Measurements from ENCODE around the gene METTL26.
A peak's percentile ranks its signal among the peaks of the same experiment; 100 is the strongest.
"Not testable (repeated sequence)": the region's sequence is repeated elsewhere in the genome, so short reads cannot be mapped to it uniquely, and the experiment has no call there.

METTL26 gene

GRCh38 chr16:624526-625070 is 11.5 kb downstream of the METTL26 start:
- no peak for DNase-seq

GRCh38 chr16:622920-623280 is 13.2 kb downstream of the METTL26 start:
- no peak for DNase-seq

DNA sequence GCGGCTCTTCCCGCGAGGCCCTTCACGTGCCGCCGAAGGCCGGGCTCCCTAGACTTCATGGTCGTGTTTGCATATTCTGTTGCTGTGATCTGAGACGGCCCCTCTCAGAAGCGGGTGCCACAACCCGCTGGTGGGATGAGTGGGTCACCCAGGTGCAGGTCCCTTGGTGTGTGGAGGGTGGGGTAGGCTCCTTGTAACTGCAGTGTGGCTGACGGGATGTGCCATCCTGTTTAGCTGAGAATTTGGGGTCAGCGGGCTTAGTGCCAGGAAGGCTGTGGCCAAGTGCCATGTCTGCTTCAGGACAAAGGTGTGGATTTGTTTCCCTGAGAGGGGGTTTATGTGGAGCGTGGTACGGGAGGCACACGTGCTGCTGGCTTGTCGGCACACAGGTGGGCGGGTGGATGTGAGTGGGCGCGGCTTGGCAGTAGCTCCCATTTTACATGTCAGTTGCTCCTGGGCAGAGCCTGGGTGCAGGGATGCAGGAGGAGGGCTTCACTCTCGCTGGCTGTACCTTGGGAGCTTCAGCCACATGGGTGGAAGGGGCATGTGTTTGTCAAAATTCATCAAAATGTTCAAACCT is 14.5 kb downstream of the METTL26 start:
- DNase-seq: peak; percentile 50

GRCh38 chr16:620700-621525 is 15.2 kb downstream of the METTL26 start:
- DNase-seq: peak; percentile 17

- DNase-seq: no peak
Measured at GRCh38 chr16:619476-620100, 16.5 kb downstream of the METTL26 start.

DNA sequence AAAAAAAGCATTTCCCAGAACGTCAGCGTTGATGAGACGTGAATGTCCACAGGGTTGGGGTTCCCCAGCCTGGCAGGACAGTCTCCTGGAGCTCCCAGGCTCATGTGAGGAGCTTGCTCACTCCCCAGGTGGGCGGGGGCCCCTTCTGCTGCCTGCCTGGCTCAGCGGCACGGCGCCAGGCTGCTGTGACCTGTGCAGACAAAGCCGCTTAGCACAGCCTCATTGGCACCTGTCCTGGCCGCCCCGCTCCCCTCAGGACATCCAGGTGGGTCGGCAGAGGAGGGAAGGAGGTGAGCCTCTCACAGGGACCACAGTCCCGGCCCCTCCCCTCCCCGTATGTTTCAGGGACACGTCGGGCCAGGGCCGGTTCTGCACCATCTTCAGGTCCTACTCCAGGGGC is 18.2 kb downstream of the METTL26 start:
- no peak for DNase-seq

DNA sequence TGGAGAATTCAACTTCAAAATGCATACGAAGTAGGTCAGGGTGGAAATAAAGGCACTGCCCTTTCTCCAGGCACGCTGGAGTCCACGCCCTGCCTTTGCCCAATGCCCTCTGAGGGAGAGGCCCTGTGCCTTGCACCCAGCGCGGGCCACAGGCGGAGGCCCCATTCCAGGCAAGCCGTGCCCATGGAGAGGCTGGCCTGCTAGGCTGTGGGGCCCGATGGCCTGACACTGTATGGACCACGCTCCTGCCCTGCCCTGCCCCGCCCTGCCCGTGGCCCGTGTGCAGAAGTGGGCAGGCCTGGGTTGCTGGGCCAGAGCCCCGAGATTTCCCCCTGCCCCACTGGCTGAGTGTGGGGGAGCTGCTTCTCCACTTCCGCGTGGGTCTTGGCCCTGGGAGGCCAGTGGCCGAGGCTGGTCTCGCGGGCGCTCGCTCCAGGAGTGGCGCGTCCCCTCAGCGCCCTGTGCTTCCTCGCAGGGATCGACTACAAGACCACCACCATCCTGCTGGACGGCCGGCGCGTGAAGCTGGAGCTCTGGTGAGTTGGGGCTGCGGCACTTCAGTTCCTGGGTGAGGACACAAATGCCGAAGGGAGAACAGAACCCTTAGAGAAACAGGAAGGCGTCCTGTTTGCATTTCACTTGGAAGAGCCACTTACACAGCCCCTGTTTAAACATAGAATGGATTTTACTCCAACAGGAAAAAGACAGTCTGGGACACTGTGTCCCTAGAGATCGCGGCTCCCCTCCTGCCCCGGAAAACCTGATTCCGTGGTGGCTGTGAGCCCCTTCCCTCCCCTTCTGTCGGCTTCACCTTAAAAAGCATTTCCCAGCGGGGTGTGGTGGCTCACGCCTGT is 19.1 kb downstream of the METTL26 start:
- no peak for DNase-seq

GRCh38 chr16:615122-615521 is 21.0 kb downstream of the METTL26 start:
- DNase-seq: no peak

GRCh38 chr16:610513-611381 is 25.4 kb downstream of the METTL26 start:
- DNase-seq: no peak

- no peak for DNase-seq
Measured at GRCh38 chr16:609984-610383, 26.1 kb downstream of the METTL26 start.

DNA sequence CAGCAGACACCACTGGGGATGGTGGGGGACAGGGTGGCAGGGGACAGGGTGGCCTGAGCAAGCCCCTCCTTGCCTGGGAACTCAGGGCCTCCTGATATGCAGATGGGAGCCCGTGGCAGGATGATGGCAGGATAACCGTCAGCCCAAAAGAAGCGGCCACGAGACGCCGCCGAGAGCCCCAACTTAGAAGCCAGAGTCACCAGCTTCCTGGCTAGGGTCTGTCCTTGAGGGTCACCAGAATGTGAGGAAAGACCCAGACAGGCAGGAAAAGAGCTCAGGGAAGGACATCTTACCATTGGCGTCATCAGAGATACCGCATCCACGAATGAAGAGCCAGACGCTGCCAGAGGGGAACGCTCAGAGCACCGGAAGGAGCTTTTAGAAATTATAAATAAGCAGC is 26.8 kb downstream of the METTL26 start:
- no peak for DNase-seq

- DNase-seq: no peak
Measured at GRCh38 chr16:608019-608418, 28.1 kb downstream of the METTL26 start.

DNA sequence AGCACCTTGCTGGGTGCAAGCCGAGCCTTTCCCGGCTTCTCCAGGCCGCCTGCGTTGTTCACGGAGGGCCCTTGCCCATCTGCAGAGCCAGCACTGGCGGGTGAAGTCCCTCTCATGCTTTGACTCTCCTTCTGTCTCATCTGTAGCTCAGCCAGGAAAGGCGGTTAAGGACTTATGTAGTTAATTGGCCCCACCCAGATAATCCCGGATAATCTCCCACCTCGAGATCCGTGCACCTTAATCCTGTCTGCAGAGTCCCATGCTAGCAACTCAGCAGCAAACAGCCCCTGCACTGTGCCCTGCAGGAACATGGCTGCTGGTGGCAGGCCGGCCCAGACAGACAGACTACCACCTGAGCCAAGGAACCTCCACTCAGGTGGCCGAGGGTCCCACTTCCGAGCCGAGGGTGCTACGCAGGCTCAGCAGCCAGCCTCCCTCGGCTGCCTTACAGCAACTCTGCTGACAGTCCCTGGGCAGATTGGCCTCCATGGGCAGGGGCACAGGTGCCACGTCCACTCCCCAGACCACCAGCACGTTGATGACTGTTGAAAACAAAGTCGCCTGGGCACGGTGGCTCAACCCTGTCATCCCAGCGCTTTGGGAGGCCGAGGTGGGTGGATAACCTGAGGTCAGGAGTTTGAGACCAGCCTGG is 29.3 kb downstream of the METTL26 start:
- no peak for DNase-seq

- DNase-seq: no peak
Measured at GRCh38 chr16:603933-604332, 32.2 kb downstream of the METTL26 start.

GRCh38 chr16:600781-601180 is 35.3 kb downstream of the METTL26 start:
- DNase-seq: no peak

- DNase-seq: no peak
Measured at GRCh38 chr16:598823-599739, 37.0 kb downstream of the METTL26 start.

- not testable (repeated sequence) for DNase-seq
Measured at GRCh38 chr16:597655-598054, 38.5 kb downstream of the METTL26 start.

GRCh38 chr16:596736-597060 is 39.4 kb downstream of the METTL26 start:
- DNase-seq: no peak

GRCh38 chr16:595942-596735 is 40.0 kb downstream of the METTL26 start:
- DNase-seq: no peak

GRCh38 chr16:595094-595528 is 41.0 kb downstream of the METTL26 start:
- DNase-seq: no peak
